ENCODE data around the gene SEL1L2. TPM values are rescaled to one million over a fixed set of nuclear protein-coding genes. Genes with fewer than 3 reads are reported as not detected.

Gene SEL1L2
- total RNA-seq, 1 experiment from 2014 or later, result not detected

DNA sequence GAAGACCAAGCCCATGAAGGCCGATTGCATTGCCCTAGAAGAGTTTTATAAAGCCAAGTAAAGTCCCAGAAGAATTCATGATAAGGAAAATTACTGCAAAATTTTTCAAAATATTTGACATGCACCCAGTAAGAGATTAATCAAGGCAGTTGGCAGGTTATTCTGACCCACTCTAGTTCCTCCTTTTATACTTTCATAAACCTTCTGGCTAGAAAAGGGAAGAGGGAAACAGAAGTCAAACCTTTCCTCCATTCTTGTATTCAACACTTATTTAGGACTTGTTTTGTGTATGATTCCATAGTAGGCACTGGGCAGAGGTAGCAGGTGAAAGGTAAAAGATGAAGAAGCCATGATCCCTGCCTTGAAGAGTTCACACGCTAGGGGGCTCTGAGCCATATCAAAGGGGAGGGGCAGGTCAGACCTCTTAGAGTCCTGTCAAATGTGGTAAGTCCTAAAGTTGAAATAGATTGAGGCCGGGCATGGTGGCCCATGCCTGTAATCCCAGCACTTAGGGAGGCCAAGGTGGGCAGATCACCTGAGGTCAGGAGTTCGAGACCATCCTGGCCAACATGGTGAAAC is 120.2 kb downstream of the SEL1L2 start:
- peak; percentile 30 for DNase-seq (ENCODE audit: low spot score)
- H3K4me1 Mint-ChIP-seq, result peaks cover 27% of the 10 kb centered on the region
- ChIA-PET CTCF (interaction anchor here (1.3 kb wide), 1 partner anchor 125 kb away, joined by 3 read pairs; no protein-coding TSS in a partner anchor), POLR2A (no interaction called here)
- peak; percentile 14; the same call in 1 of the 2 replicates for ATAC-seq
- H3K9me3 Mint-ChIP-seq, result peaks cover 8% of the 10 kb centered on the region; the same call in 1 of the 2 replicates
- no peaks in the 10 kb centered on the region for H3K27me3 Mint-ChIP-seq (ENCODE audit: low read depth)
- H3K4me3 Mint-ChIP-seq, result no peak overlapping the region
- no peak overlapping the region for H3K27ac Mint-ChIP-seq
- TF ChIP-seq SMAD4 (CRISPR knock-in tag; IDR thresholded peaks at IDR 0.05) (no peak), MYBL2 (CRISPR knock-in tag; IDR thresholded peaks at IDR 0.05) (no peak), ZNF219 (CRISPR knock-in tag; IDR thresholded peaks at IDR 0.05; ENCODE audit: borderline replicate concordance) (no peak), TEAD1 (CRISPR knock-in tag; IDR thresholded peaks at IDR 0.05) (no peak), SP1 (CRISPR knock-in tag; conservative IDR thresholded peaks at IDR 0.05) (no peak), ZNF121 (CRISPR knock-in tag; IDR thresholded peaks at IDR 0.05) (no peak), NR3C1 (CRISPR knock-in tag; conservative IDR thresholded peaks at IDR 0.05; ENCODE audit: low read depth) (no peak), ZNF396 (CRISPR knock-in tag; IDR thresholded peaks at IDR 0.05; ENCODE audit: borderline replicate concordance) (no peak), IRF2 (CRISPR knock-in tag; IDR thresholded peaks at IDR 0.05; ENCODE audit: borderline replicate concordance, low read depth) (no peak), ZNF138 (CRISPR knock-in tag; conservative IDR thresholded peaks at IDR 0.05) (no peak), ELF4 (CRISPR knock-in tag; IDR thresholded peaks at IDR 0.05; ENCODE audit: low read depth) (no peak), KAT7 (CRISPR knock-in tag; IDR thresholded peaks at IDR 0.05; ENCODE audit: borderline replicate concordance) (no peak)
- TF ChIP-seq, protein P1, sequence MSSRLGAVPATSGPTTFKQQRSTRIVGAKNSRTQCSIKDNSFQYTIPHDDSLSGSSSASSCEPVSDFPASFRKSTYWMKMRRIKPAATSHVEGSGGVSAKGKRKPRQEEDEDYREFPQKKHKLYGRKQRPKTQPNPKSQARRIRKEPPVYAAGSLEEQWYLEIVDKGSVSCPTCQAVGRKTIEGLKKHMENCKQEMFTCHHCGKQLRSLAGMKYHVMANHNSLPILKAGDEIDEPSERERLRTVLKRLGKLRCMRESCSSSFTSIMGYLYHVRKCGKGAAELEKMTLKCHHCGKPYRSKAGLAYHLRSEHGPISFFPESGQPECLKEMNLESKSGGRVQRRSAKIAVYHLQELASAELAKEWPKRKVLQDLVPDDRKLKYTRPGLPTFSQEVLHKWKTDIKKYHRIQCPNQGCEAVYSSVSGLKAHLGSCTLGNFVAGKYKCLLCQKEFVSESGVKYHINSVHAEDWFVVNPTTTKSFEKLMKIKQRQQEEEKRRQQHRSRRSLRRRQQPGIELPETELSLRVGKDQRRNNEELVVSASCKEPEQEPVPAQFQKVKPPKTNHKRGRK (CRISPR knock-in tag; IDR thresholded peaks at IDR 0.05; ENCODE audit: borderline replicate concordance), result no peak
- TF ChIP-seq, protein P2, sequence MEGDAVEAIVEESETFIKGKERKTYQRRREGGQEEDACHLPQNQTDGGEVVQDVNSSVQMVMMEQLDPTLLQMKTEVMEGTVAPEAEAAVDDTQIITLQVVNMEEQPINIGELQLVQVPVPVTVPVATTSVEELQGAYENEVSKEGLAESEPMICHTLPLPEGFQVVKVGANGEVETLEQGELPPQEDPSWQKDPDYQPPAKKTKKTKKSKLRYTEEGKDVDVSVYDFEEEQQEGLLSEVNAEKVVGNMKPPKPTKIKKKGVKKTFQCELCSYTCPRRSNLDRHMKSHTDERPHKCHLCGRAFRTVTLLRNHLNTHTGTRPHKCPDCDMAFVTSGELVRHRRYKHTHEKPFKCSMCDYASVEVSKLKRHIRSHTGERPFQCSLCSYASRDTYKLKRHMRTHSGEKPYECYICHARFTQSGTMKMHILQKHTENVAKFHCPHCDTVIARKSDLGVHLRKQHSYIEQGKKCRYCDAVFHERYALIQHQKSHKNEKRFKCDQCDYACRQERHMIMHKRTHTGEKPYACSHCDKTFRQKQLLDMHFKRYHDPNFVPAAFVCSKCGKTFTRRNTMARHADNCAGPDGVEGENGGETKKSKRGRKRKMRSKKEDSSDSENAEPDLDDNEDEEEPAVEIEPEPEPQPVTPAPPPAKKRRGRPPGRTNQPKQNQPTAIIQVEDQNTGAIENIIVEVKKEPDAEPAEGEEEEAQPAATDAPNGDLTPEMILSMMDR (IDR thresholded peaks at IDR 0.05), result no peak
- TF ChIP-seq, protein P3, sequence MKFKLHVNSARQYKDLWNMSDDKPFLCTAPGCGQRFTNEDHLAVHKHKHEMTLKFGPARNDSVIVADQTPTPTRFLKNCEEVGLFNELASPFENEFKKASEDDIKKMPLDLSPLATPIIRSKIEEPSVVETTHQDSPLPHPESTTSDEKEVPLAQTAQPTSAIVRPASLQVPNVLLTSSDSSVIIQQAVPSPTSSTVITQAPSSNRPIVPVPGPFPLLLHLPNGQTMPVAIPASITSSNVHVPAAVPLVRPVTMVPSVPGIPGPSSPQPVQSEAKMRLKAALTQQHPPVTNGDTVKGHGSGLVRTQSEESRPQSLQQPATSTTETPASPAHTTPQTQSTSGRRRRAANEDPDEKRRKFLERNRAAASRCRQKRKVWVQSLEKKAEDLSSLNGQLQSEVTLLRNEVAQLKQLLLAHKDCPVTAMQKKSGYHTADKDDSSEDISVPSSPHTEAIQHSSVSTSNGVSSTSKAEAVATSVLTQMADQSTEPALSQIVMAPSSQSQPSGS (CRISPR knock-in tag; IDR thresholded peaks at IDR 0.05; ENCODE audit: borderline replicate concordance, low read depth), result no peak
- TF ChIP-seq, protein P4, sequence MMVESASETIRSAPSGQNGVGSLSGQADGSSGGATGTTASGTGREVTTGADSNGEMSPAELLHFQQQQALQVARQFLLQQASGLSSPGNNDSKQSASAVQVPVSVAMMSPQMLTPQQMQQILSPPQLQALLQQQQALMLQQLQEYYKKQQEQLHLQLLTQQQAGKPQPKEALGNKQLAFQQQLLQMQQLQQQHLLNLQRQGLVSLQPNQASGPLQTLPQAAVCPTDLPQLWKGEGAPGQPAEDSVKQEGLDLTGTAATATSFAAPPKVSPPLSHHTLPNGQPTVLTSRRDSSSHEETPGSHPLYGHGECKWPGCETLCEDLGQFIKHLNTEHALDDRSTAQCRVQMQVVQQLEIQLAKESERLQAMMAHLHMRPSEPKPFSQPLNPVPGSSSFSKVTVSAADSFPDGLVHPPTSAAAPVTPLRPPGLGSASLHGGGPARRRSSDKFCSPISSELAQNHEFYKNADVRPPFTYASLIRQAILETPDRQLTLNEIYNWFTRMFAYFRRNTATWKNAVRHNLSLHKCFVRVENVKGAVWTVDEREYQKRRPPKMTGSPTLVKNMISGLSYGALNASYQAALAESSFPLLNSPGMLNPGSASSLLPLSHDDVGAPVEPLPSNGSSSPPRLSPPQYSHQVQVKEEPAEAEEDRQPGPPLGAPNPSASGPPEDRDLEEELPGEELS (CRISPR knock-in tag; IDR thresholded peaks at IDR 0.05), result no peak
- TF ChIP-seq, protein P5, sequence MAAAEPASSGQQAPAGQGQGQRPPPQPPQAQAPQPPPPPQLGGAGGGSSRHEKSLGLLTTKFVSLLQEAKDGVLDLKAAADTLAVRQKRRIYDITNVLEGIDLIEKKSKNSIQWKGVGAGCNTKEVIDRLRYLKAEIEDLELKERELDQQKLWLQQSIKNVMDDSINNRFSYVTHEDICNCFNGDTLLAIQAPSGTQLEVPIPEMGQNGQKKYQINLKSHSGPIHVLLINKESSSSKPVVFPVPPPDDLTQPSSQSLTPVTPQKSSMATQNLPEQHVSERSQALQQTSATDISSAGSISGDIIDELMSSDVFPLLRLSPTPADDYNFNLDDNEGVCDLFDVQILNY (CRISPR knock-in tag; IDR thresholded peaks at IDR 0.05), result no peak
- TF ChIP-seq, protein P6, sequence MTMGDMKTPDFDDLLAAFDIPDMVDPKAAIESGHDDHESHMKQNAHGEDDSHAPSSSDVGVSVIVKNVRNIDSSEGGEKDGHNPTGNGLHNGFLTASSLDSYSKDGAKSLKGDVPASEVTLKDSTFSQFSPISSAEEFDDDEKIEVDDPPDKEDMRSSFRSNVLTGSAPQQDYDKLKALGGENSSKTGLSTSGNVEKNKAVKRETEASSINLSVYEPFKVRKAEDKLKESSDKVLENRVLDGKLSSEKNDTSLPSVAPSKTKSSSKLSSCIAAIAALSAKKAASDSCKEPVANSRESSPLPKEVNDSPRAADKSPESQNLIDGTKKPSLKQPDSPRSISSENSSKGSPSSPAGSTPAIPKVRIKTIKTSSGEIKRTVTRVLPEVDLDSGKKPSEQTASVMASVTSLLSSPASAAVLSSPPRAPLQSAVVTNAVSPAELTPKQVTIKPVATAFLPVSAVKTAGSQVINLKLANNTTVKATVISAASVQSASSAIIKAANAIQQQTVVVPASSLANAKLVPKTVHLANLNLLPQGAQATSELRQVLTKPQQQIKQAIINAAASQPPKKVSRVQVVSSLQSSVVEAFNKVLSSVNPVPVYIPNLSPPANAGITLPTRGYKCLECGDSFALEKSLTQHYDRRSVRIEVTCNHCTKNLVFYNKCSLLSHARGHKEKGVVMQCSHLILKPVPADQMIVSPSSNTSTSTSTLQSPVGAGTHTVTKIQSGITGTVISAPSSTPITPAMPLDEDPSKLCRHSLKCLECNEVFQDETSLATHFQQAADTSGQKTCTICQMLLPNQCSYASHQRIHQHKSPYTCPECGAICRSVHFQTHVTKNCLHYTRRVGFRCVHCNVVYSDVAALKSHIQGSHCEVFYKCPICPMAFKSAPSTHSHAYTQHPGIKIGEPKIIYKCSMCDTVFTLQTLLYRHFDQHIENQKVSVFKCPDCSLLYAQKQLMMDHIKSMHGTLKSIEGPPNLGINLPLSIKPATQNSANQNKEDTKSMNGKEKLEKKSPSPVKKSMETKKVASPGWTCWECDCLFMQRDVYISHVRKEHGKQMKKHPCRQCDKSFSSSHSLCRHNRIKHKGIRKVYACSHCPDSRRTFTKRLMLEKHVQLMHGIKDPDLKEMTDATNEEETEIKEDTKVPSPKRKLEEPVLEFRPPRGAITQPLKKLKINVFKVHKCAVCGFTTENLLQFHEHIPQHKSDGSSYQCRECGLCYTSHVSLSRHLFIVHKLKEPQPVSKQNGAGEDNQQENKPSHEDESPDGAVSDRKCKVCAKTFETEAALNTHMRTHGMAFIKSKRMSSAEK (CRISPR knock-in tag; IDR thresholded peaks at IDR 0.05; ENCODE audit: borderline replicate concordance), result no peak
- TF ChIP-seq, protein P7, sequence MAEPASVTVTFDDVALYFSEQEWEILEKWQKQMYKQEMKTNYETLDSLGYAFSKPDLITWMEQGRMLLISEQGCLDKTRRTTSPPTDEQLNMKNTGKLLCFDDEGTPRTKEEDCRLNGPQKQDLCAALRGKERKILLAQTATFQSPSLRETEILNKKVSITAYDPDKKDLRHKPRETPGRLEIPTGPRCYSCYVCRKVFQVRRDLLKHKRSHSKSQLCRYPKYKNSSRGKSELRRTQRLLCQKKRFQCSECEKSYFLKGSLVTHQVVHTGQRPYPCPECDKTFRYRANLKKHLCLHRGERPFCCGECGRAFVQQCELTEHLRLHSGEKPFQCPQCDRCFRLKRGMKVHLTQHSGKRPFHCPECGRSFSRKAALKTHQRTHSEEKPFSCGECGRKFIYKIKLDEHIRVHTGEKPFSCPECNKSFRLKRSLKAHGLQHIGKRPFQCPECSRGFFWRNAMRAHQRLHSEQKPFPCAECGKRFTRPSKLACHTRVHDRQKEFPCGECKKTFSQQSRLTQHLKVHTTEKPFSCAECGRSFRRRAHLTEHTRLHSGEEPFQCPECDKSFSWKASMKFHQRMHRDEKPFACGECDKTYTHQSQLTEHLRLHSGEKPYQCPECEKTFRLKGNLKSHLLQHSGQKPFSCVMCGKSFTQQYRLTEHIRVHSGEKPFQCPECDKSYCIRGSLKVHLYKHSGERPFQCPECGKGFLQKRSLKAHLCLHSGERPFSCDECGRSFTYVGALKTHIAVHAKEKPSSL (CRISPR knock-in tag; conservative IDR thresholded peaks at IDR 0.05), result no peak
- TF ChIP-seq, protein P8, sequence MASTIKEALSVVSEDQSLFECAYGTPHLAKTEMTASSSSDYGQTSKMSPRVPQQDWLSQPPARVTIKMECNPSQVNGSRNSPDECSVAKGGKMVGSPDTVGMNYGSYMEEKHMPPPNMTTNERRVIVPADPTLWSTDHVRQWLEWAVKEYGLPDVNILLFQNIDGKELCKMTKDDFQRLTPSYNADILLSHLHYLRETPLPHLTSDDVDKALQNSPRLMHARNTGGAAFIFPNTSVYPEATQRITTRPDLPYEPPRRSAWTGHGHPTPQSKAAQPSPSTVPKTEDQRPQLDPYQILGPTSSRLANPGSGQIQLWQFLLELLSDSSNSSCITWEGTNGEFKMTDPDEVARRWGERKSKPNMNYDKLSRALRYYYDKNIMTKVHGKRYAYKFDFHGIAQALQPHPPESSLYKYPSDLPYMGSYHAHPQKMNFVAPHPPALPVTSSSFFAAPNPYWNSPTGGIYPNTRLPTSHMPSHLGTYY (CRISPR knock-in tag; IDR thresholded peaks at IDR 0.05), result no peak
- H3K36me3 Mint-ChIP-seq, result no peaks in the 10 kb centered on the region

Data from WTC11 (cell line).